CD4-positive, alpha-beta T cell treated with Interleukin-21 for 1 hour (primary cell): ENCODE data around the gene APCDD1.

ENCODE experiments used
- DNase-seq: peaks from one replicate; pipeline ENCODE4 v3.0.0-alpha.2; 2020

APCDD1 gene

DNA sequence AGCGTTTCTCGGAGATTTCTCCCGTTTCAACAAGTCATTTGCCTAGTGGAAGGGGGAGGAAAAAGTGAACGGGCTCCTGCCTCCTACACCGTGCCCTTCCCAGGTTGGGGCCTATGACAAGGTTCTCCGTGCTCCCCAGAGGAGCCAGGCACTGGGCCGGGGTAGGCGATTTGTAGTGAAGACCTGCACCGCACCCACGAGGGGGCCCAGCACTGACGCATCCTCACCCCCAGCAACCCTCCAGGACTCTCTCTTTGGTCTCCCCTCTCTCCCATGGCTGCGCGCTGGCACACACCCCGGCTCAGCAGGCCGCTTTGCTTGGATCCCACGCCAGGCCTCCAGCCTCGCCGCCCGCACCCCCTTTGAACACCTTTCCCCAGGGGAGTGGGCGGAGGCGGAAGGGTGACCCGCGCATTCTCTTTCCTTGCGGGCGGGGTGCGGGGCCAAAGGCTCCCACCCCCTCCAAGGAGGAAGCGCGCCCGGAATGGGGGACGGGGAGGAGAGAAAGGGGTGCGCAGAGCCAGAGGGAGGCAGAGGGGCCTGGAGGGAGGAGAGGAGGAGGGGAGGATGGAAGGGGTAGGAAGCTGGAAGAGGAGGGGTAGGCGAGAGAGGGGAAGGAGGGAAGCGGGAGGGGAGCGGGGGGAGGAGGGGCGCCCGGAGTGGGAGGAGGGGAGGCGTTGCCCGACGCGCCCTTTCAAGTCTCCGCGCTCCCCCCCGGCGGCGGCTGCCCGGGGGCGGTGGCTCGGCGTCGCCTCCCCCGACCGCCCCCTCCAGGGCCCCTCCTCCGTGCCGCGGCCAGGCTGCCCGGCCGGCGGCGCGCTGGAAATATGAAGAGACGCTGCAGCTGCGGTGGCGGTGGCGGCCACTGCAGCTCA, at the start of gene APCDD1:
TSS of gene APCDD1 (plus strand) at position 830 of the 875 bp plus-strand sequence. CDS start 347 bp downstream, outside the sequence.
- no peak for DNase-seq

- no peak for DNase-seq
Measured at GRCh38 chr18:10405014-10405493, 49.4 kb upstream of the APCDD1 start.

DNA sequence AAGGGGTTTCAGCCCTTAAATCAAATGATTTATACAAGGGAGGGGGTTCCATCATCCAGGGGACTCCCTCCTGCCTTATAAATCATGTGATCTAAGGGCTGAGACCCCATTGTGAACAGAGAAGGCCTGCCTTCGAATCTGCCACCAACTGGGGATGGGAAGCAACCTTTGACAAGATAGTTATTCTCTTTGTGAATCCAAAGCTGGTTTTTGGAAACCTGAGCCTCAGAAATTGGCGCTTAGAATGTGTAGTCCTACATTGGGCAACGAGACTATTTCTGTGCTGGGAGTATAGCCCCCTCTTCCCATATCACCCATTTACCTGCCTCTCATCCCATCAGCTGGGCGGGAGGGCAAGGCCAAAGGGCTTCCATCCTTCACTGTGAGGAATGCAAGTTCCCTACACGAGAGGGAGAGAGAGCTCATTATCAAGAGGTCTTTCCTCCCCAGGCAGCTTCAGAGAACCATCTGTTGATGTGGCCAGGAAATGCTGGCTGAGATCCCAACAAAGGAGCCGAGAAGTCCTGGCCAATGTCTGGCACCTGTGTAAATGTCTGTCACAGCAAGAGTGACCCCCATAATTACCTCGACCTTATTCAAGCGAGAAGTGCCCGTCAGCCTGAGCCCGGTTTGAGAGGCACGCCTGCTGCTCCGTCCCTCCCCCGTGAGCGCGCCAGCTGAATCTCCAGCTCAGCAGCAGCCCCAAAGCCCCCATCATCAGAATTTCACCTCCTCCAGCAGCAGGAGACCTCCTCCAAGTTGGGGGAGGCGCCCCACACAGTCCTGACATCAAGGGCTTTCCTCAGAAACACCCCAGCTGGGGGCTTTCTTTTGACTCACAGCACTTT, 48.4 kb upstream of the APCDD1 start:
- DNase-seq: no peak

- no peak for DNase-seq
Measured at GRCh38 chr18:10408131-10408530, 46.3 kb upstream of the APCDD1 start.

- DNase-seq: no peak
Measured at GRCh38 chr18:10409041-10409440, 45.4 kb upstream of the APCDD1 start.

- DNase-seq: no peak
Measured at GRCh38 chr18:10410472-10411308, 43.7 kb upstream of the APCDD1 start.

GRCh38 chr18:10412933-10413332, 41.5 kb upstream of the APCDD1 start:
- no peak for DNase-seq

GRCh38 chr18:10413722-10414121, 40.7 kb upstream of the APCDD1 start:
- DNase-seq: no peak

GRCh38 chr18:10414293-10414842, 40.1 kb upstream of the APCDD1 start:
- no peak for DNase-seq

- DNase-seq: no peak
Measured at GRCh38 chr18:10416065-10416464, 38.4 kb upstream of the APCDD1 start.

DNA sequence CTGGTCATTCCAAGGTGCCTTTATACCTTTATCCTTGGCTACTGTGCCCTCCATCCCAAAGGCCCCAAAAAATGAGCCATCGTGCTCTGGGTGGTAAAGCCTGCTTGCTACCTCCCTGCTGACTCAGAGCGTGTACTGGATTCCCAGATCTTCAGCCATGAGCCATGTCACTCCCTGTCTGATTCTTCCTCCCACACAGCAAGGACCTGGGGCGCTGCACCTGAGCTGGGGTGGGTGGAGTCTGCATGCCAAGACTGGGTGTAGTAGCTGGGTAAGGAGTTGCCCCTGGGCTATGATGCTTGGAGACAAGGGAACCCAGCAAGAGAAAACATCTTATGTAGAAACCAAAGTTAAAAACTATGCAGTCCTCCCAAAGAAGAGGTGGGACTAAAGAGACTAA, 37.2 kb upstream of the APCDD1 start:
- DNase-seq: no peak

- DNase-seq: no peak
Measured at GRCh38 chr18:10417664-10418063, 36.8 kb upstream of the APCDD1 start.

GRCh38 chr18:10418836-10419235, 35.6 kb upstream of the APCDD1 start:
- DNase-seq: no peak

- DNase-seq: no peak
Measured at GRCh38 chr18:10419420-10420103, 34.9 kb upstream of the APCDD1 start.

- DNase-seq: no peak
Measured at GRCh38 chr18:10420561-10421352, 33.7 kb upstream of the APCDD1 start.

- no peak for DNase-seq
Measured at GRCh38 chr18:10421859-10422258, 32.6 kb upstream of the APCDD1 start.

DNA sequence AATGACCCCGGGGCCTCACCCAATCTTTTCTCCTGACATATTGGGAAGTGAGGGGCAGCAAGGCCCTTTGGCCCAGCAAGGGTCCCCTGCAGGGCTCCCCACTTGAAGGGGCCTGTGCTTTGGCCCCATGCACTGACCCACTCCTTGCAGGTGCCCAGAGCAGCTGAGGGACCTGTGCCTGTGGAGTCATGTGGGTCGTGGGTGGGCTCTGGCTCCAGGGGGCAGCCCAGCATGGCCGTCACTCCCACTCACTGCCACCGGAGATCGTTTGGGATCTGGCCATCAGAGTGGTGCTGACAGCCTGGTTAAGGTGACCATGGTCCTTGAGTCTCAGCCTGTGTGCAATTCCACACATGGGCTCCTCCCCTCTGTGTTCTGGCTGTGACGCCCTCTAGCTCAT, 31.7 kb upstream of the APCDD1 start:
- DNase-seq: no peak

GRCh38 chr18:10424585-10425307, 29.7 kb upstream of the APCDD1 start:
- no peak for DNase-seq

GRCh38 chr18:10430677-10431076, 23.8 kb upstream of the APCDD1 start:
- DNase-seq: no peak

DNA sequence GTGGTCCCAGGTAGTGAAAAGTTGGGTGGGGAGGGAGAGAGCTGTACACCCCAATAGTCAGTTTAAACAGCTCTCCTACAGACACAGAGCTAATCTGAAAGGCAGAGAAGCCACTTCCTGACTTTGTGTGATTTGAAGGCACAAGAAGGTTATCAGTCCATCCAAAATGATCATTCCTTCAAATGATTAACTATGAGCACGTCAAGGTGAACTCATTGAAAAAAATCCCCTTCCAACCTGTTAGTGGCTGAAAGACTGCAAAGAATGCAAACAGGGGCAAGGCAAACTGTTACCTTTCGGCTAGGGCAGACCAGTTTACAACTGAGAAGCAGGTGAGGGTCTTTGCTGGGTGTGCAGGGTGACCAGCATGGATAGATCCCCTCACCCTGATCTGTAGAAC, 22.8 kb upstream of the APCDD1 start:
- DNase-seq: no peak
